T-helper 1 cell treated with Interleukin-12 subunit alpha and Interleukin-12 subunit beta and Interleukin-4 antibody, amounts not matched to agents 30 ng/mL and 1 ng/mL, for 36 hours (primary cell): ENCODE results near the gene MAP3K19. TPM values are rescaled to one million over a fixed set of nuclear protein-coding genes. Genes with fewer than 3 reads are reported as not detected.
"Not testable (repeated sequence)": the region's sequence is repeated elsewhere in the genome, so short reads cannot be mapped to it uniquely, and the experiment has no call there.

Source experiments
- intact Hi-C: fragments of 100-400 bp; cut with micrococcal nuclease; formaldehyde crosslinking; loops from one replicate; pipeline ENCODE4 v1.15.1; 2024
- total RNA-seq: library from RNA; stranded (reverse); gene quantifications from 2 replicates; pipeline ENCODE4 v1.2.3, GENCODE V29; 2022

Gene MAP3K19
- total RNA-seq, 1 donor from 2014 or later, result not detected

DNA sequence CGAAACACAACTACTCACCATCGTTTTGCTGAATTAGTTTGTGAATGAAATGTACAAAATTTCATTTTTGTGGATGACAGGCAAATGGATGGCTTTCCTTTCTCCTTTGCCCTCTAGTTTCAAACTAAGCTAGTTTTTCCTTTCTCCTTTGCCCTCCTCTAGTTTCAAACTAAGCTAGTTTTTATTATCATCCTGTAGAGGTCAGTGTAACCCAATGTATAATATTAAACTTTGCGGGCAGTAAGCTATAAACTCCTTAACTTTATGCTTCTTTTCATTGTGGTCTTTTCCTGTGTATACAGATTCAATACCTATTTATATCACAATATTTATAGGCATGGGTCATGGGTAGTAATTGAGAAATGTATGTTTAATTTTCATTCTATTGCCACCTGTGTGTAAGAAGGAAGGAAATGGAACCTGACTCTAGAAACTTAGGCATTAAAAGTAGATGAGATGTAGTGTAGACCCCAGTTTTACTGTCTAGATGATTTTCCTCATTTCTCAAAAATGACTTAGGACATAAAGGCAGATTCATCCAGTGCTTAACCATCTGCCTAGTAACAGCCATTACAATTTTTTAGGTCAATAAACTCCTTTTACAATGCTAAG is 58.1 kb downstream of the MAP3K19 start:
- intact Hi-C loops, result loop anchor here (1.0 to 10.0 kb wide), 4 partner anchors 721 to 1393 kb away; no protein-coding TSS in a partner anchor

GRCh38 chr2:134985061-134985460 is 62.2 kb downstream of the MAP3K19 start:
- intact Hi-C loops, result loop anchor here (5.0 to 10.0 kb wide), 2 partner anchors 920 to 1397 kb away; no protein-coding TSS in a partner anchor

- intact Hi-C loops, result loop anchor here (10.0 kb wide), 1 partner anchor 922 kb away; no protein-coding TSS in a partner anchor
These were observed 64.6 kb downstream of the MAP3K19 start for GRCh38 chr2:134982603-134983002.

GRCh38 chr2:134980639-134981038 is 66.6 kb downstream of the MAP3K19 start:
- intact Hi-C loops, result loop anchor here (10.0 kb wide), 1 partner anchor 924 kb away; no protein-coding TSS in a partner anchor

GRCh38 chr2:134979221-134979620 is 68.0 kb downstream of the MAP3K19 start:
- intact Hi-C loops, result no loop called here

GRCh38 chr2:134977104-134977503 is 70.1 kb downstream of the MAP3K19 start:
- intact Hi-C loops, result not testable (repeated sequence)

DNA sequence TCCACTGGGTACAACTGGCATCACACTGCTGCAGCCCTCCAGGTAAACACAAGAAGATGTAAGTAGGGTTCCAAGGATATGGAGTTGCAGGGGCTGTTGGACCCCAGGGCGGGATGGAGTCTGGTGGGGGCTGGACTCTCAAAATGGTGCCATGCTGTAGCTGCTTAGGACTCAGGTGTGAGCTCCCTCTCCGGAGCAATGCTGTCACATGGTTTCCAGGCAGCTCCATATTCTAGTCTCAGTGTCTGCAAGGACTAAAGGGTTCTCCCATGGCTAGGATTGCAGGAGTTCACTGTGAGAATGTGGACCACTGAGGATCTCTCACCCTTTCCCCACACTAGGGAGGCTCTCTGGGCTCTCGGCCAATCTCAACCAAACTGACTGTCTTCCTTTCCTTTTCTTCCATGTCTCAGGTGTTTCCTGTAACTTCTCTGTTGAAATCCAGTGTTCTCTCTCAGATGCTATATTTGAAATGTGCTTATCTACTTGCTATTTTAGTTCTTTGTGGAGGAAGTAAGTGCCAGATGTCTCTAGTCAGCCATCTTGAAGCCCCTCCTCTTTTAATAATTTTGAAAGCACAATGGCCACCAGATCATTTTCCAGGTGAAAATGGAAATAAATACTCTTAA is 71.1 kb downstream of the MAP3K19 start:
- intact Hi-C loops, result no loop called here

DNA sequence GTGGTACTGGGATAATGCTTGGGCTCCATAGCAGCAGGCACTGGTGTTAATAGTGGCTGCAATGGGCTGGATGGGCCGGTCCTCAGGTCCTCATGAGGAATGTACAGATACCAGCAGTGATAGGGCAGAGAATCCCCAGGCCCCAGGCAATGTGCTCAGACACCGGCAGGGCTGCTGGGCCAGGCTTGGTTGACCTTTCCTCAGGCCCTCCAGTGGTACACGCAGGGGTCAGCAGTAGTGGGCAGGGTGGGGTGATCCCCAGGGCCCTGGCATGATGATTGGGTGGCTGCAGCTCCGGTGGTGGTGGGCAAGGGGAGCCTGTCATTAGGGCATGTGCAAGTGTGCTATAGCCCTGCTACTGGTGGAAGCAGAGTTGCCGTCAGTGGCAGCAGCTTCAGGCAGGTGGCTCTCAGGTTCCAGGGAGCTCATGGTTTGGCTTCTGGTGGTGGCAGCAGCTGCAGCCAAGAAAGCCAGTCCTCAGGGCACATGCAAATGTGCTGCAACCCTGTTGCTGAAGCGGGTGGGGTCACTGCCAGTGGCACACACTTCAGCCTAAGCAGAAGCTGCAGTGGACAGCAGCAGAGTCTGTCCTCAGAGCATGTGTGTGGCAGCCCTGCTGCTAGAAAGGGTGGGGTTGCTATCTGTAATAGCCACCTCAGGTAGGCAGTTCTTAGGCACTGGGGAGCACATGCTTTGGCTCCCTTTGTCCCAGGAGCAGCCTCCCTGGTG is 71.8 kb downstream of the MAP3K19 start:
- intact Hi-C loops, result no loop called here

- intact Hi-C loops, result loop anchor here (2.0 kb wide), 1 partner anchor 79 kb away; the partner anchor contains the start of gene RAB3GAP1
These were observed 73.8 kb downstream of the MAP3K19 start for GRCh38 chr2:134973241-134974138.

DNA sequence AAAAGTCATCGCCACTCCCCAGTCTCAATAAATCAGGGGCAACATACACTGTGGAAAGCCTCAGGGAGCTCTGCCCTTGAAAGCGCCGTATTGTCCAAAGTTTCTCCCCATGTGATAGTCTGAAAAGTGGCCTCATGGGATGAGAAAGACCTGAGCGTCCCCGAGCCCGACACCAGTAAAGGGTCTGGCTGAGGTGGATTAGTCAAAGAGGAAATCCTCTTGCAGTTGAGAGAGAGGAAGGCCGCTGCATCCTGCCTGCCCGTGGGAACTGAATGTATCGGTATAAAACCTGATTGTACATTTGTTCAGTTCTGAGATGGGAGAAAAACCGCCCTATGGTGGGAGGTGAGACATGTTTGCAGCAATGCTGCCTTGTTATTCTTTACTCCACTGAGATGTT is 80.1 kb downstream of the MAP3K19 start:
- intact Hi-C loops, result not testable (repeated sequence)

- intact Hi-C loops, result no loop called here
These were observed 89.8 kb downstream of the MAP3K19 start for GRCh38 chr2:134957477-134957876.

- intact Hi-C loops, result no loop called here
These were observed 91.5 kb downstream of the MAP3K19 start for GRCh38 chr2:134955744-134956143.

DNA sequence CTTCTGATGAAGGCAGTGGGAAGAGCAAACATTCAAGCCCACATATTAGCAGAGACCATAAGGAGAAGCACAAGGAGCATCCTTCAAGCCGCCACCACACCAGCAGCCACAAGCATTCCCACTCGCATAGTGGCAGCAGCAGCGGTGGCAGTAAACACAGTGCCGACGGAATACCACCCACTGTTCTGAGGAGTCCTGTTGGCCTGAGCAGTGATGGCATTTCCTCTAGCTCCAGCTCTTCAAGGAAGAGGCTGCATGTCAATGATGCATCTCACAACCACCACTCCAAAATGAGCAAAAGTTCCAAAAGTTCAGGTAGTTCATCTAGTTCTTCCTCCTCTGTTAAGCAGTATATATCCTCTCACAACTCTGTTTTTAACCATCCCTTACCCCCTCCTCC is 93.2 kb downstream of the MAP3K19 start:
- intact Hi-C loops, result no loop called here

DNA sequence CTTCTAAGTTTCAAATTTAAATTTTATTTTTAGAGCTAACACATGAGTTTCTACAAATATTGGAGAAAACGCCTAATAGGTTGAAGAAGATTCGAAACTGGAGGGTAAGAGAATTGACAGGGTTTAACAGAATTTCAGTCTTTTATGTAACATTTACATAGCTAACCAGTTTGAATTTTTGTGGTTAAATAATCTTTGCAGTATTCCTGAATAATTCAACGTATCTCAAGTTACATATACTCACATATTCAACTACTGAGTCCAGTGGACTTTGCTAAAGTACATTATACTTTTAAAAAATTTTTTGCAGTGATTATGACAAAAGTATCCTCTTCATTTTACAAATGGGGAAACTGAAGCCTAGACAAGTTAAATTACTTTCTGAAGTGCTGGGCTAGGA is 94.6 kb downstream of the MAP3K19 start:
- intact Hi-C loops, result no loop called here

DNA sequence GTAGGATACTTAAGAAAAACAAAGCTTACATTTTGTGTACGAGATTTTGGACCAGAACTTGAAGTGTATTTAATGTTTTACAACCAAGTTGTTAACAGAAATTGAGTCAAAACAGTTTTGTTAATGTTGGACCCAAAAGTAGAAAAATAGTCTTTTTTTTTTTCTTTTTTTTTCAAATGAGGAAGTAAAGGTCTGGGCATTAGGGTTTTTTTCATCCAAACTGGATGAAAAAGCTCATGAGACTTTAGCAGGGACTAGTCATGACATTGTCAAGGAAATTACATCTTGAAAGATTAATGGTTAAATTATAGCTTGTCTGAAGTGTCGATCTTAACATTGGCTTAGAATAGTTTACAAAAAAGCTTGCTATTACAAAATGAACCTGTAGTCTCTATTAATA is 96.4 kb downstream of the MAP3K19 start:
- intact Hi-C loops, result no loop called here

DNA sequence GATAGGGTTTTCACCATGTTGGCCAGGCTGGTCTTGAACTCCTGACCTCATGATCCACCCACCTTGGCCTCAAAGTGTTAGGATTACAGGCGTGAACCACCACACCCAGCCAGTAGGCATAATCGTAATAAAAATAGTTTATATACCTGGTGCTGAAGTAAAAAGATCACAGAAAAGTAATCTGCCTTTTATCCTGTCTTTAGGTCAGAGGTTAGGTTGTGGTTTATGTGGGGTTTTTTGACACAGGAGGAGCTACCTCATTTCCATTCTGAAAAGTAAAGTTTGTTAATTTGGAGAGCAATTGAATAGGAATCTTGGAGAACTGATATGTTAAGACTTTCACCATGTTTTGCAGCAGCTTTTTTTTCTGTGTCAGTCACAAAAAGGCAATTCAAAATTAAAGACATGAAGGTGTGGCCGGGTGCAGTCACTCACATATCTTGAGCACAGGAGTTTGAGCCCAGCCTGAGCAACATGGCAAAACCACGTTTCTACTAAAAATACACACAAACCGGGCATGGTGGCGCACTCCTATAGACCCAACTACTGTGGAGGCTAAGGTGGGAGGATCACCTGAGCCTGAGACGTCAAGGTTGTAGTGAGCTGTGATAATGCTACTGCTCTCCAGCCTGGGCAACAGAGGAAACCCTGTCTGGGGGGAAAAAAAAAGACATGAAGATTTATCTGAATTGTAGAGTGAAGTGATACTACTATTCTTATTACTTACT is 97.1 kb downstream of the MAP3K19 start:
- intact Hi-C loops, result no loop called here

DNA sequence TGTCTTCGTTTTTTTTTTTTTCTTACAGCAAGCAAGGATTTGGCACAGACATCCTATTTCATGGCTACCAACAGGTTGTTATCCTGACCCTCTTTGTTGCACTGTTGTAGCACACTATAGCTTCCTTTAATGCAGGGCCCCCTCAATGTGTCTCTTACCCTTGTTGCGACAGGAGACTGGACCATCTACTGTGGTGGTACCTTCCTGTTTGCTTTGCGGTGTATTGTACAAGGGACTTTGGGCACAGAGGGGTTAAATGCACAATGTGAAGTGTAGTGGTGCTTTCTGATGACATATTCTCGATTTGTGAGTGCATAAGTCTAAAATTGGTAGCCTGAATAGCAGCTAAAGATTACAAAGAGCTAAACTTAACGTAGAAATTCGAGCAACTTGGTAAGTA is 101.2 kb downstream of the MAP3K19 start:
- intact Hi-C loops, result no loop called here

DNA sequence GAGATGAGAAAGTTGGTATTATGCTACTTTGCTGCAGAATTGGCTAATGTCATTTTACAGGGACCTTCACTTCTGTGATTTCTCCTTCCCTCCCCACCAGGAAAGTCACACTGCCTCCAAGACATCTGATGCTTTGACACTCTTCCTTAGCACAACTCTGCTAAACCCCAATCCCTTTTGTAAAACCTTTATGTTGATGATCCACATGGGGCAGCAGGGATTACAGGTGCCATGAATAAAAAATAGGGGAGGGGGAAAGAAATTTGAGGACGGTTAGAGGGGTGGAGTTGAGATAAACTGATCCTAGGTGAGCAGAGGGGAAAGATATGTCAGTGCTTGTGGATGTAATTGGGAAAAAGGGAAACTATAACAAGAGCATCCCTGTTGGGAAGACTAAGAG is 102.3 kb downstream of the MAP3K19 start:
- intact Hi-C loops, result no loop called here

DNA sequence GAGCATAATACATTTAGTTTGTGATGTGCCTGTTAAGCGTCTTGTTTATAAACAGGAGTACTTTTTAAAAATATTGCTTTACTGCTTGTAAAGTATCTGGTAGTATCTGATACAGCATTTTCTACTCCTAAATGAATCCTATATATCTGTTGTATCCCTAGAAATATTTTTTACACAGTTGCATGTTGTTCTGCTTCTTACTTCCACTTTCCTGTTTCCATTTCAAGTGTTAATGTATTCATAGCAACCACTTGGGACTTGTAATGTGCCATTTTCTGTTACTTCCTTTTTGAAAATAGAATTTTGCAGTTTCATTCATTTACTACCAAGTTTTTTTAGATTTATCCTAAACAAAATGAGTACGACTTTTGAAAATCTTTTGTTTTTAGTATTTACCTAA is 103.7 kb downstream of the MAP3K19 start:
- intact Hi-C loops, result no loop called here

DNA sequence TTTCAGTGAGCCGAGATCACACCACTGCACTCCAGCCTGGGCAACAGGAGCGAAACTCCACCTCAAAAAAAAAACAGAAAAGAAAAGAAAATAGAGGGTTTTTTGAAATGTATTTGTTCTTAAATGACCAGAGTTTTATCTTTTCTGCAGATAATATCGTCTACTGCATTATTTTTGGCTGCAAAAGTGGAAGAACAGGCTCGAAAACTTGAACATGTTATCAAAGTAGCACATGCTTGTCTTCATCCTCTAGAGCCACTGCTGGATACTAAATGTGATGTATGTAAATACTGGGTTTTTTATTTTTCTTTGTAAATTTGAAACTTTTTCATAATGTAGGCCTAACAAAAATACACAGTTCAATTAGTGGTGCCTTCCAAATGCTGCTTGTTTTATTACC is 110.6 kb downstream of the MAP3K19 start:
- intact Hi-C loops, result no loop called here

DNA sequence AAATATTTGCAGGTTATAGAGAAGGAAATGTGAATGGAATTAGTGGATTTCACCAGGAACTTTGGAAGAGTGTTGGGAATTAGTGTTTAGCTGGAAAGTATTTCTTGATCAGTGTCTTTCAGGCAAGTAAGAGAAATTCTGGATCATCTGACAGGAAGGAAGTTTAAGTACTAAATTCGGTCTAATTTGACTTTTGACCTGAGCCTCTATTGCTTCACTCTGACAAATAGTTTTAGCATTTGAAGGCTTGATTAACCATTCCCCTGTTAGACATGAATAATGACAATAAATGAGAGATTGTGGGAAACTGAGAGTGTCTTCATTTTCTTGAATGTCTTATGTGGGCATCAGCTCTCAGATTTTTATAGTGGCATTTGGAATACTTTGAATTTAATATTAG is 112.6 kb downstream of the MAP3K19 start:
- intact Hi-C loops, result no loop called here
